H9 (cell line): ENCODE measurements around the gene SPRR5. TPM values are rescaled to one million over a fixed set of nuclear protein-coding genes. Genes with fewer than 3 reads are reported as not detected.

ENCODE experiments used
- DNase-seq: peaks from one replicate; pipeline ENCODE4 v3.0.0-alpha.2; 2017
- H2AFZ ChIP-seq: one replicate; pipeline ENCODE4 v1.6.1; 2013; ENCODE audit warnings: mild to moderate bottlenecking, low read length, control low read depth, moderate library complexity
- H2AK5ac ChIP-seq: 2 replicates; pipeline ENCODE4 v1.6.1; 2013; ENCODE audit warnings: low read length, control low read depth, mixed read lengths; ENCODE audit not compliant: insufficient read length
- H2BK120ac ChIP-seq: one replicate; pipeline ENCODE4 v1.6.1; 2013; ENCODE audit warnings: low read depth, mild to moderate bottlenecking, low read length, control low read depth, inconsistent platforms; ENCODE audit not compliant: poor library complexity, severe bottlenecking
- H2BK12ac ChIP-seq: 2 replicates; pipeline ENCODE4 v1.6.1; 2013; ENCODE audit warnings: low read length, control low read depth, mixed read lengths, low read depth; ENCODE audit not compliant: insufficient read length
- H2BK15ac ChIP-seq: 2 replicates; pipeline ENCODE4 v1.6.1; 2013; ENCODE audit warnings: low read depth, low read length, control low read depth
- H2BK20ac ChIP-seq: one replicate; pipeline ENCODE4 v1.6.1; 2013; ENCODE audit warnings: low read depth, mild to moderate bottlenecking, low read length, control low read depth, inconsistent platforms; ENCODE audit not compliant: poor library complexity, severe bottlenecking
- H2BK5ac ChIP-seq: 2 replicates; pipeline ENCODE4 v1.6.1; 2013; ENCODE audit warnings: low read length, control low read depth, mixed read lengths; ENCODE audit not compliant: insufficient read length
- H3K14ac ChIP-seq: 2 replicates; pipeline ENCODE4 v1.6.1; 2013; ENCODE audit warnings: low read length, control low read depth; ENCODE audit not compliant: insufficient read depth
- H3K18ac ChIP-seq: 2 replicates; pipeline ENCODE4 v1.6.1; 2013; ENCODE audit warnings: low read depth, mild to moderate bottlenecking, mixed read lengths, low read length, control low read depth; ENCODE audit not compliant: insufficient read length
- H3K23ac ChIP-seq: 2 replicates; pipeline ENCODE4 v1.6.1; 2013; ENCODE audit warnings: low read length, control low read depth, mixed read lengths, low read depth; ENCODE audit not compliant: insufficient read length
- H3K23me2 ChIP-seq: 2 replicates; pipeline ENCODE4 v1.6.1; 2013; ENCODE audit warnings: low read depth, mild to moderate bottlenecking, mixed read lengths, low read length, control low read depth; ENCODE audit not compliant: insufficient read length, poor library complexity, severe bottlenecking
- H3K27ac ChIP-seq: 2 replicates; pipeline ENCODE4 v1.5.1; 2013; ENCODE audit warnings: low read length, control low read depth, mixed read lengths, low read depth; ENCODE audit not compliant: insufficient read length
- H3K27me3 ChIP-seq: 2 replicates; pipeline ENCODE4 v1.6.1; 2013; ENCODE audit warnings: low read length, control low read depth, inconsistent platforms; ENCODE audit not compliant: insufficient read depth
- H3K4ac ChIP-seq: 2 replicates; pipeline ENCODE4 v1.6.1; 2013; ENCODE audit warnings: low read depth, mild to moderate bottlenecking, control low read depth, inconsistent platforms, low read length, moderate library complexity
- H3K4me1 ChIP-seq: 2 replicates; pipeline ENCODE4 v1.6.1; 2013; ENCODE audit warnings: low read length, control low read depth, inconsistent platforms; ENCODE audit not compliant: insufficient read depth
- H3K4me2 ChIP-seq: 2 replicates; pipeline ENCODE4 v1.6.1; 2013; ENCODE audit warnings: low read length, control low read depth, mixed read lengths; ENCODE audit not compliant: insufficient read length, insufficient read depth
- H3K56ac ChIP-seq: 2 replicates; pipeline ENCODE4 v1.6.1; 2013; ENCODE audit warnings: low read depth, mild to moderate bottlenecking, mixed read lengths, low read length, control low read depth; ENCODE audit not compliant: insufficient read length
- H3K79me1 ChIP-seq: 2 replicates; pipeline ENCODE4 v1.6.1; 2013; ENCODE audit warnings: low read depth, mild to moderate bottlenecking, moderate library complexity, low read length, control low read depth, inconsistent platforms; ENCODE audit not compliant: insufficient read depth, poor library complexity, severe bottlenecking
- H3K79me2 ChIP-seq: 2 replicates; pipeline ENCODE4 v1.6.1; 2013; ENCODE audit warnings: low read length, control low read depth, inconsistent platforms; ENCODE audit not compliant: insufficient read depth
- H3K9ac ChIP-seq: 2 replicates; pipeline ENCODE4 v1.6.1; 2013; ENCODE audit warnings: low read length, control low read depth, mixed read lengths; ENCODE audit not compliant: insufficient read length; ENCODE audit errors: extremely low read depth
- H3K9me3 ChIP-seq: one replicate; pipeline ENCODE4 v1.6.1; 2013; ENCODE audit warnings: low read depth, low read length, inconsistent platforms; ENCODE audit not compliant: control insufficient read depth
- H3T11ph ChIP-seq: one replicate; pipeline ENCODE4 v1.6.1; 2013; ENCODE audit warnings: mild to moderate bottlenecking, low read length, control low read depth, inconsistent platforms
- H4K20me1 ChIP-seq: one replicate; pipeline ENCODE4 v1.6.1; 2013; ENCODE audit not compliant: control insufficient read depth, insufficient read length, insufficient read depth
- H4K5ac ChIP-seq: 2 replicates; pipeline ENCODE4 v1.6.1; 2013; ENCODE audit warnings: low read depth, mild to moderate bottlenecking, mixed read lengths, low read length, control low read depth; ENCODE audit not compliant: insufficient read length
- H4K8ac ChIP-seq: replicated peaks from 2 replicates; pipeline ENCODE4 v1.6.1; 2013; ENCODE audit warnings: low read length, control low read depth, mixed read lengths, low read depth; ENCODE audit not compliant: insufficient read length
- H4K91ac ChIP-seq: 2 replicates; pipeline ENCODE4 v1.6.1; 2013; ENCODE audit warnings: low read depth, mild to moderate bottlenecking, moderate library complexity, mixed read lengths, low read length, control low read depth; ENCODE audit not compliant: insufficient read length
- H3K27ac Mint-ChIP-seq, 3 experiments: 2 replicates in 2 of 3; 3 replicates in 1 of 3; pipeline ENCODE4 v1.8.0; 2020 to 2021; ENCODE audit warnings: mixed read lengths in 3 of 3, mild to moderate bottlenecking in 1 of 3, moderate library complexity in 1 of 3
- H3K27me3 Mint-ChIP-seq: 2 replicates; pipeline ENCODE4 v1.8.0; 2021; ENCODE audit warnings: low read depth, mild to moderate bottlenecking, moderate library complexity, mixed read lengths
- H3K36me3 Mint-ChIP-seq, 3 experiments: 2 replicates in 2 of 3; 3 replicates in 1 of 3; pipeline ENCODE4 v1.8.0; 2020 to 2021; ENCODE audit warnings: low read depth in 3 of 3, mixed read lengths in 3 of 3; ENCODE audit not compliant: insufficient read depth in 1 of 3
- H3K4me1 Mint-ChIP-seq, 2 experiments: 2 replicates each; pipeline ENCODE4 v1.8.0; 2020; ENCODE audit warnings: mixed read lengths in 2 of 2
- H3K4me3 Mint-ChIP-seq, 2 experiments: 2 replicates in 1 of 2; 3 replicates in 1 of 2; pipeline ENCODE4 v1.8.0; 2020 to 2021; ENCODE audit warnings: mild to moderate bottlenecking in 2 of 2, mixed read lengths in 2 of 2, moderate library complexity in 1 of 2
- H3K9me3 Mint-ChIP-seq, 2 experiments: 2 replicates in 1 of 2; 3 replicates in 1 of 2; pipeline ENCODE4 v1.8.0; 2020; ENCODE audit warnings: mild to moderate bottlenecking in 2 of 2, mixed read lengths in 2 of 2, moderate library complexity in 1 of 2
- WGBS: extraction: QIAGEN DNeasy Blood & Tissue Kit; methylation state at CpG from one replicate; pipeline ENCODE4 v1.1.7; 2013; ENCODE audit warnings: missing lambda C conversion rate, low lambda C conversion rate, mixed read lengths; ENCODE audit not compliant: insufficient read length; ENCODE audit errors: extremely low coverage; 5-methylcytosine and 5-hydroxymethylcytosine counted together
- total RNA-seq: library from RNA; stranded (reverse); gene quantifications from 2 replicates; pipeline ENCODE4 v1.2.1, GENCODE V29; 2021
- TF ChIP-seq, protein P1 (sequence below): fragments of 200-600 bp; sonication (generic); conservative IDR thresholded peaks from 3 replicates; pipeline ENCODE4 v1.8.0; 2021; ENCODE audit warnings: antibody characterized with exemption, mild to moderate bottlenecking

SPRR5 gene
- total RNA-seq, 1 experiment from 2014 or later, result not detected

DNA sequence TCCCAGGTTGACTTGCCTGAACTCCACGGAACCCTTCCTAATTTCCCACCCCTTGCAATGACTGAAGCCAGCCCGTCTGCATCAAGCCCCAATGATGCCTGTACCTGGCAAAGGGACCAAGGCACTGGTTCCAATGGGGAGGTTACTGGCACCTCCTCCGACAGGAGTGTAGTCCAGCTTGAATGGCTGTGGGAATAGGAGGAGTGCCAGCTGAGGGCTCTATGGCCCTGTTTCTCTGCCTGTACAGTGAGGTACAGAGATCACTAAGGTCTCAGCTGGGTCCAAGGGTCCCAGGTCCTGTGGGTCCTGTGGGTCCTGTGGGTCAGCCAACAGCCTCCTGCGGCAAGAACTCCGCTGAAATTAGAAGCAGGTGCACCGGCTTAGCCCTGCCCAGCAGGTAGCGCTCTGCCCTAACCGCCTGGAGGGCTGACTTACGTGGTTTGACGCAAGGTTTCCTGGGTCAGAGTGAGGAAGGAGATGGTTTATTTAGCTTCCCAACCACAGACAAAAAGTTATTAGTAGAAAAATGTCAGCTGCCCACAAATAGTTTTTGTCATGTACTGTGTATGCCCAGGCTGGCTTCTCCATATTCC, 13.5 kb downstream of the SPRR5 start:
- no peak overlapping the region for H2BK15ac ChIP-seq
- H3K9ac ChIP-seq, result no peak overlapping the region
- no peak overlapping the region for H2BK120ac ChIP-seq
- H3K4me2 ChIP-seq, result no peak overlapping the region
- no peak overlapping the region for H2BK20ac ChIP-seq
- TF ChIP-seq, protein P1, sequence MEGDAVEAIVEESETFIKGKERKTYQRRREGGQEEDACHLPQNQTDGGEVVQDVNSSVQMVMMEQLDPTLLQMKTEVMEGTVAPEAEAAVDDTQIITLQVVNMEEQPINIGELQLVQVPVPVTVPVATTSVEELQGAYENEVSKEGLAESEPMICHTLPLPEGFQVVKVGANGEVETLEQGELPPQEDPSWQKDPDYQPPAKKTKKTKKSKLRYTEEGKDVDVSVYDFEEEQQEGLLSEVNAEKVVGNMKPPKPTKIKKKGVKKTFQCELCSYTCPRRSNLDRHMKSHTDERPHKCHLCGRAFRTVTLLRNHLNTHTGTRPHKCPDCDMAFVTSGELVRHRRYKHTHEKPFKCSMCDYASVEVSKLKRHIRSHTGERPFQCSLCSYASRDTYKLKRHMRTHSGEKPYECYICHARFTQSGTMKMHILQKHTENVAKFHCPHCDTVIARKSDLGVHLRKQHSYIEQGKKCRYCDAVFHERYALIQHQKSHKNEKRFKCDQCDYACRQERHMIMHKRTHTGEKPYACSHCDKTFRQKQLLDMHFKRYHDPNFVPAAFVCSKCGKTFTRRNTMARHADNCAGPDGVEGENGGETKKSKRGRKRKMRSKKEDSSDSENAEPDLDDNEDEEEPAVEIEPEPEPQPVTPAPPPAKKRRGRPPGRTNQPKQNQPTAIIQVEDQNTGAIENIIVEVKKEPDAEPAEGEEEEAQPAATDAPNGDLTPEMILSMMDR, result peak; percentile 68
- H3K4me1 Mint-ChIP-seq, result no peaks in the 10 kb centered on the region
- H4K20me1 ChIP-seq, result no peaks in the 10 kb centered on the region
- no peak overlapping the region for H3K27ac ChIP-seq
- no peaks in the 10 kb centered on the region for H3K27me3 ChIP-seq
- H3K23ac ChIP-seq, result no peak overlapping the region
- no peak overlapping the region; a peak in 1 of 7 replicates for H3K27ac Mint-ChIP-seq
- H2BK12ac ChIP-seq, result no peak overlapping the region
- H4K5ac ChIP-seq, result no peak overlapping the region
- no peak overlapping the region for H2AFZ ChIP-seq
- H3K23me2 ChIP-seq, result no peaks in the 10 kb centered on the region
- H3K14ac ChIP-seq, result no peak overlapping the region
- H3K56ac ChIP-seq, result no peak overlapping the region
- no peak overlapping the region for H3T11ph ChIP-seq
- H3K27me3 Mint-ChIP-seq, result peaks cover 2% of the 10 kb centered on the region; the same call in 1 of the 2 replicates
- H3K79me2 ChIP-seq, result no peaks in the 10 kb centered on the region
- H3K79me1 ChIP-seq, result no peaks in the 10 kb centered on the region
- no peak overlapping the region for H3K4ac ChIP-seq
- no peak overlapping the region for H2BK5ac ChIP-seq
- no peaks in the 10 kb centered on the region for H3K36me3 Mint-ChIP-seq
- no peak overlapping the region for H3K18ac ChIP-seq
- H2AK5ac ChIP-seq, result no peak overlapping the region
- WGBS, result no CpG with 5 or more reads among the region's 10 CpGs
- H3K4me3 Mint-ChIP-seq, result no peak overlapping the region
- no peak overlapping the region for H4K8ac ChIP-seq
- no peak overlapping the region for H4K91ac ChIP-seq
- H3K9me3 Mint-ChIP-seq, result peaks cover 0 to 25% of the 10 kb centered on the region in 2 experiments; a peak in 4 of 5 replicates
- H3K9me3 ChIP-seq, result no peaks in the 10 kb centered on the region
- peak; percentile 27 for DNase-seq
- H3K4me1 ChIP-seq, result no peaks in the 10 kb centered on the region
